ENCODE measurements around the gene NXPH4.
A peak's percentile ranks its signal among the peaks of the same experiment; 100 is the strongest.

Gene NXPH4

DNA sequence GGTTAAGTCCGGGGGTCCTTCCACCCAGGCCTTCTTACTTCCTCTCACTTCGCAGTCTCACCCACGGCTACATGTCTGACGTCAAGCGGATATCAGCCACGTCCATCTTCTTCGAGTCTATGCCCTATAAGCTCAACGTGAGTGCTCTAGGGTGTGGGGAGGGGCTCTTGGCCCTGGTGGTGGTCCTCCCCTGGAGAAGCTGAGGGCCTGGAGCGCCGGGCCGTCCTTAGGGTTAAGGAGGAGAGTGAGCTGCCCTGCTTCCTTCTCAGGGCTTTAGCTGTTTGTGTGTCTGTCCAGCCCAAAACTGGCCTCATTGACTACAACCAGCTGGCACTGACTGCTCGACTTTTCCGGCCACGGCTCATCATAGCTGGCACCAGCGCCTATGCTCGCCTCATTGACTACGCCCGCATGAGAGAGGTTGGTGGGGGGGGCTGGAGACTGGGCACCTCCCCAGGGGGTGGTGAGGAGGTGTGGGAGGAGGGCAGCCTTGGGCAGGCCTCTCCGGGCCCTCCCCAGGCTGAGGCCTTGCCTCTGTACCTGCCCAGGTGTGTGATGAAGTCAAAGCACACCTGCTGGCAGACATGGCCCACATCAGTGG, 15.7 kb downstream of the NXPH4 start:
- H3K9ac ChIP-seq: no peak overlapping the region
- H3K27me3 ChIP-seq (ENCODE audit: control insufficient read depth, insufficient read depth, low read length): peaks cover 3% of the 10 kb centered on the region
- H3K36me3 ChIP-seq (ENCODE audit: control insufficient read depth, insufficient read depth, low read length): no peaks in the 10 kb centered on the region
- no peak overlapping the region for H3K27ac ChIP-seq
- H3K79me2 ChIP-seq: no peaks in the 10 kb centered on the region
- H3K4me3 ChIP-seq (ENCODE audit: low read depth, low read length): no peak overlapping the region
- H2AFZ ChIP-seq: no peak overlapping the region
- peak overlapping the region; percentile 40 for H3K4me2 ChIP-seq (ENCODE audit: low read length)
- TF ChIP-seq, protein P1, sequence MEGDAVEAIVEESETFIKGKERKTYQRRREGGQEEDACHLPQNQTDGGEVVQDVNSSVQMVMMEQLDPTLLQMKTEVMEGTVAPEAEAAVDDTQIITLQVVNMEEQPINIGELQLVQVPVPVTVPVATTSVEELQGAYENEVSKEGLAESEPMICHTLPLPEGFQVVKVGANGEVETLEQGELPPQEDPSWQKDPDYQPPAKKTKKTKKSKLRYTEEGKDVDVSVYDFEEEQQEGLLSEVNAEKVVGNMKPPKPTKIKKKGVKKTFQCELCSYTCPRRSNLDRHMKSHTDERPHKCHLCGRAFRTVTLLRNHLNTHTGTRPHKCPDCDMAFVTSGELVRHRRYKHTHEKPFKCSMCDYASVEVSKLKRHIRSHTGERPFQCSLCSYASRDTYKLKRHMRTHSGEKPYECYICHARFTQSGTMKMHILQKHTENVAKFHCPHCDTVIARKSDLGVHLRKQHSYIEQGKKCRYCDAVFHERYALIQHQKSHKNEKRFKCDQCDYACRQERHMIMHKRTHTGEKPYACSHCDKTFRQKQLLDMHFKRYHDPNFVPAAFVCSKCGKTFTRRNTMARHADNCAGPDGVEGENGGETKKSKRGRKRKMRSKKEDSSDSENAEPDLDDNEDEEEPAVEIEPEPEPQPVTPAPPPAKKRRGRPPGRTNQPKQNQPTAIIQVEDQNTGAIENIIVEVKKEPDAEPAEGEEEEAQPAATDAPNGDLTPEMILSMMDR (IDR thresholded peaks at IDR 0.05): no peak
- no peaks in the 10 kb centered on the region for H3K9me3 ChIP-seq (ENCODE audit: control insufficient read depth, low read length)
- H3K4me1 ChIP-seq: peaks cover 15% of the 10 kb centered on the region

DNA sequence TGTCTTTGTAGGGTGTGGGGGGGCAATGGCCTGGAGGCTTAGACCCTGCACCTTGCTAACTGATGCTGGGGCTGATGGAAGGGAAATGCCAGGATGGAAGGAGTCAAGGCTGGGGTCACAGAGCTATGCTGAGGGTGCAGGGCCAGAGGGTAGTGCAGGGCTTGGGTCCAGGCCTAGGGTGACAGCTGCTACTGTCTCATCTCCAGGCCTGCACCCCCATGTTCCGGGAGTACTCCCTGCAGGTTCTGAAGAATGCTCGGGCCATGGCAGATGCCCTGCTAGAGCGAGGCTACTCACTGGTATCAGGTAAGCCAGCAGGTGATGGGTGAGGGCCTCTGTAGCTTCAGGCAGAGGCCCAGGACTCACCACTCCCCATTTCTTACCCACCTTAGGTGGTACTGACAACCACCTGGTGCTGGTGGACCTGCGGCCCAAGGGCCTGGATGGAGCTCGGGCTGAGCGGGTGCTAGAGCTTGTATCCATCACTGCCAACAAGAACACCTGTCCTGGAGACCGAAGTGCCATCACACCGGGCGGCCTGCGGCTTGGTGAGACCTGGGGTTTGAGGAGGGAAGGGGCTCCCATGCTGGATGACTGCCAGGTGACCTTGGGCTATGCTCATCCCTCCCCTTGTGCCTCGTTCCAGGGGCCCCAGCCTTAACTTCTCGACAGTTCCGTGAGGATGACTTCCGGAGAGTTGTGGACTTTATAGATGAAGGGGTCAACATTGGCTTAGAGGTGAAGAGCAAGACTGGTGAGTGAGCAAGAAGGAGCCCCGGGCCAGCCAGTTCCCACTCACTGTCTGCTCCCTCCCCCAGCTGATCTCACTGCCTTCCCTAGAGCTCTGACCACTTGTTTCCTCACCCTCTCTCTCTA, 17.0 kb downstream of the NXPH4 start:
- Histone ChIP-seq H3K4me3 (ENCODE audit: low read depth, low read length) (no peak overlapping the region), H3K9ac (no peak overlapping the region), H3K79me2 (no peaks in the 10 kb centered on the region), H3K4me1 (peaks cover 15% of the 10 kb centered on the region), H3K27me3 (ENCODE audit: control insufficient read depth, insufficient read depth, low read length) (peaks cover 3% of the 10 kb centered on the region), H3K27ac (no peak overlapping the region), H3K4me2 (ENCODE audit: low read length) (no peak overlapping the region), H3K9me3 (ENCODE audit: control insufficient read depth, low read length) (no peaks in the 10 kb centered on the region), H2AFZ (no peak overlapping the region), H3K36me3 (ENCODE audit: control insufficient read depth, insufficient read depth, low read length) (no peaks in the 10 kb centered on the region)
- TF ChIP-seq, protein P1 (IDR thresholded peaks at IDR 0.05): no peak

DNA sequence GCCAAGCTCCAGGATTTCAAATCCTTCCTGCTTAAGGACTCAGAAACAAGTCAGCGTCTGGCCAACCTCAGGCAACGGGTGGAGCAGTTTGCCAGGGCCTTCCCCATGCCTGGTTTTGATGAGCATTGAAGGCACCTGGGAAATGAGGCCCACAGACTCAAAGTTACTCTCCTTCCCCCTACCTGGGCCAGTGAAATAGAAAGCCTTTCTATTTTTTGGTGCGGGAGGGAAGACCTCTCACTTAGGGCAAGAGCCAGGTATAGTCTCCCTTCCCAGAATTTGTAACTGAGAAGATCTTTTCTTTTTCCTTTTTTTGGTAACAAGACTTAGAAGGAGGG, 17.6 kb downstream of the NXPH4 start:
- H3K9me3 ChIP-seq (ENCODE audit: control insufficient read depth, low read length): no peaks in the 10 kb centered on the region

DNA sequence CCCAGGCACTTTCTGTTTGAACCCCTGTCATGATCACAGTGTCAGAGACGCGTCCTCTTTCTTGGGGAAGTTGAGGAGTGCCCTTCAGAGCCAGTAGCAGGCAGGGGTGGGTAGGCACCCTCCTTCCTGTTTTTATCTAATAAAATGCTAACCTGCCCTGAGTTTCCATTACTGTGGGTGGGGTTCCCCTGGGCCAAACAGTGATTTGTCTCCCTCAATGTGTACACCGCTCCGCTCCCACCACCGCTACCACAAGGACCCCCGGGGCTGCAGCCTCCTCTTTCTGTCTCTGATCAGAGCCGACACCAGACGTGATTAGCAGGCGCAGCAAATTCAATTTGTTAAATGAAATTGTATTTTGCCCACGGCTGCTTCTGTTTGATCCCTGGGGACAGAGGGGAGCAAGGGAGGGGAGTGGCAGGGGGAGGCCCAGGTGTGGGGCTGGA, 18.0 kb downstream of the NXPH4 start:
- H3K9me3 ChIP-seq (ENCODE audit: control insufficient read depth, low read length): no peaks in the 10 kb centered on the region
- H3K4me2 ChIP-seq (ENCODE audit: low read length): no peak overlapping the region
- H3K36me3 ChIP-seq (ENCODE audit: control insufficient read depth, insufficient read depth, low read length): no peaks in the 10 kb centered on the region
- H3K79me2 ChIP-seq: no peaks in the 10 kb centered on the region
- no peak overlapping the region for H3K9ac ChIP-seq
- H3K4me1 ChIP-seq: peaks cover 18% of the 10 kb centered on the region
- no peak overlapping the region for H3K4me3 ChIP-seq (ENCODE audit: low read depth, low read length)
- H3K27ac ChIP-seq: no peak overlapping the region
- TF ChIP-seq, protein P1 (IDR thresholded peaks at IDR 0.05): no peak
- no peak overlapping the region for H2AFZ ChIP-seq
- peaks cover 3% of the 10 kb centered on the region for H3K27me3 ChIP-seq (ENCODE audit: control insufficient read depth, insufficient read depth, low read length)

More for the DNA sequence above, 17.6 kb downstream of the NXPH4 start:
- Histone ChIP-seq H3K79me2 (no peaks in the 10 kb centered on the region), H2AFZ (no peak overlapping the region), H3K4me2 (ENCODE audit: low read length) (no peak overlapping the region), H3K4me3 (ENCODE audit: low read depth, low read length) (no peak overlapping the region), H3K27ac (no peak overlapping the region), H3K4me1 (peaks cover 18% of the 10 kb centered on the region), H3K9ac (no peak overlapping the region), H3K27me3 (ENCODE audit: control insufficient read depth, insufficient read depth, low read length) (peaks cover 3% of the 10 kb centered on the region), H3K36me3 (ENCODE audit: control insufficient read depth, insufficient read depth, low read length) (no peaks in the 10 kb centered on the region)
- TF ChIP-seq, protein P1 (IDR thresholded peaks at IDR 0.05): no peak

All from parathyroid adenoma (tissue), 2 donors.